ENCODE measurements around the gene SCG2.

DNA sequence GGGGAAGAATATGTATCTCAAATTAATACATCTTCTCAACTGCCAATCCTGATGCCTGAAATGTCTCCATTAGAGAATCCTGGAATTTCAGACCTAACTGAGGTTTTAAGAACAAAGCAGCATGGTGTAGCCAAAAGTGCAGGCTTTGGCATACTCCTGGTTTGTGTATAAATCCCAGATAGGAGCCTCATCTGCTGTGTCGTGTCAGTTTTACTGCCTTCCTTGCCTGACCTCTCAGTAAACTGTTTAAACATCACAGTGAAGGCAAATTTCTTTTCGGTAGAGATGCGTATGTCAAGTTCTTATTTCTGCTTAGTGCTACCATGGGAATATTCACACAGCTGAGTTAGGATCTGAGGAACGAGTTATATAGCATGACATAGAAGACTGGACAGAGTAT lies 7.3 kb downstream of the SCG2 start:
- TF ChIP-seq SIN3A (IDR thresholded peaks at IDR 0.05; ENCODE audit: borderline replicate concordance, insufficient read depth, low read length): no peak
- TF ChIP-seq POLR2AphosphoS5 (IDR thresholded peaks at IDR 0.05; ENCODE audit: low read depth, low read length): no peak
- no peak for TF ChIP-seq TAF1 (IDR thresholded peaks at IDR 0.05; ENCODE audit: borderline replicate concordance, insufficient read depth, low read length)
- TF ChIP-seq, protein P1, sequence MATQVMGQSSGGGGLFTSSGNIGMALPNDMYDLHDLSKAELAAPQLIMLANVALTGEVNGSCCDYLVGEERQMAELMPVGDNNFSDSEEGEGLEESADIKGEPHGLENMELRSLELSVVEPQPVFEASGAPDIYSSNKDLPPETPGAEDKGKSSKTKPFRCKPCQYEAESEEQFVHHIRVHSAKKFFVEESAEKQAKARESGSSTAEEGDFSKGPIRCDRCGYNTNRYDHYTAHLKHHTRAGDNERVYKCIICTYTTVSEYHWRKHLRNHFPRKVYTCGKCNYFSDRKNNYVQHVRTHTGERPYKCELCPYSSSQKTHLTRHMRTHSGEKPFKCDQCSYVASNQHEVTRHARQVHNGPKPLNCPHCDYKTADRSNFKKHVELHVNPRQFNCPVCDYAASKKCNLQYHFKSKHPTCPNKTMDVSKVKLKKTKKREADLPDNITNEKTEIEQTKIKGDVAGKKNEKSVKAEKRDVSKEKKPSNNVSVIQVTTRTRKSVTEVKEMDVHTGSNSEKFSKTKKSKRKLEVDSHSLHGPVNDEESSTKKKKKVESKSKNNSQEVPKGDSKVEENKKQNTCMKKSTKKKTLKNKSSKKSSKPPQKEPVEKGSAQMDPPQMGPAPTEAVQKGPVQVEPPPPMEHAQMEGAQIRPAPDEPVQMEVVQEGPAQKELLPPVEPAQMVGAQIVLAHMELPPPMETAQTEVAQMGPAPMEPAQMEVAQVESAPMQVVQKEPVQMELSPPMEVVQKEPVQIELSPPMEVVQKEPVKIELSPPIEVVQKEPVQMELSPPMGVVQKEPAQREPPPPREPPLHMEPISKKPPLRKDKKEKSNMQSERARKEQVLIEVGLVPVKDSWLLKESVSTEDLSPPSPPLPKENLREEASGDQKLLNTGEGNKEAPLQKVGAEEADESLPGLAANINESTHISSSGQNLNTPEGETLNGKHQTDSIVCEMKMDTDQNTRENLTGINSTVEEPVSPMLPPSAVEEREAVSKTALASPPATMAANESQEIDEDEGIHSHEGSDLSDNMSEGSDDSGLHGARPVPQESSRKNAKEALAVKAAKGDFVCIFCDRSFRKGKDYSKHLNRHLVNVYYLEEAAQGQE (IDR thresholded peaks at IDR 0.05; ENCODE audit: insufficient read depth in 1 of 2, low read depth in 2 of 2, low read length in 2 of 2): no peak
- TF ChIP-seq FOXP2 (optimal IDR thresholded peaks at IDR 0.05; ENCODE audit: borderline replicate concordance, extremely low read depth, extremely low read length, insufficient read depth): no peak

All from PFSK-1 (cell line).